HG03457 (cell line): ENCODE results near the gene TAF4B.

Experiments
- ATAC-seq: cut with Tn5 transposase; IDR thresholded peaks from one replicate; pipeline ENCODE4 v1.9.1; 2021; ENCODE audit warnings: moderate number of reproducible peaks; ENCODE audit not compliant: unreplicated experiment

Gene TAF4B

DNA sequence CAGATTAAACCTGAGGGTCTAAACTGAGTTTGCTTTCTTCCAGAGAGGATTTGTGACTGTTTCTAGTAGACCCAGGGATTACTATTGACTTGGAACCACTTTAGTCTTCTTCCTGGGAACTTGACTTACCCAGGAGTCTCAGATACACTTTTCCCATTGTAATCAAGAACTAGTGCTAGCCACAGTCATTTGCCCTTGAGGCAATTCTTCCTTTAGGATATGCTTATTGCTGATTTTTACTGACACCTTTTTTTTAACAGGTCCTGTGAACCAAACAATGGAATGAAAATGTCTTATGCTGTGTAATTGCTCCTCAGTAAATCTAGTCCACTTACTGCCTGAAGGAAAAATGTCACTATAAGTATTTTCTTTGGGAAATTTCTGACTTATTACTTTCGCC, 78.3 kb downstream of the TAF4B start:
- no peak for ATAC-seq

DNA sequence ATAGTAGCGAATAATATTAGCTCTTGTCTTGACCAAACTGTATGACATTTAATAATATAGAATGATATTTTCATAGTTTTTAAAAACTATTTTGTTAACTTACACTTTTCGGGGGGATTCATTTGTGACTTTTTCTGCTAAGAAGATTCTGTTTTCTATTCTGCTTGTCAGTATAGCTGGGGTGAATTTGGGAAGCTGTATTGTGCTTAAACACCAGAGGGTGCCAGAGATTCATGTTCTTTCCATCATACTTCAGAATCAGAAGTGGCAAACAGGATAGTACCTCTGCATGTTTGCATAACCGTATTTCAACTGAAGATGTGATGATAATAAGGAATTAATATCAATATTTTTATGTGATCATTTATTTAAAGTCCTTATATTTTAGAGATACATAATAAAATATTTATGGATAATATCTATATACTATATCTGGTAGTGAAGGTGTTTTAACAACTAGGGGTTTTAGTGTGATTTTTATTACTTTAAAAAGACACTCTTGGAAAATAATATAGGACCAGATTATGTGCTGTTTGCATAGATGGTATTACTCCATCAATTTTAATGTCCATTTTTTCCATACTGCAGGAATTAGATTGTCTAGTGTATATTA, 81.0 kb downstream of the TAF4B start:
- ATAC-seq = peak; percentile 77

- no peak for ATAC-seq
Measured at GRCh38 chr18:26309281-26309680, 83.0 kb downstream of the TAF4B start.

- ATAC-seq = no peak
Measured at GRCh38 chr18:26312199-26312598, 86.0 kb downstream of the TAF4B start.

DNA sequence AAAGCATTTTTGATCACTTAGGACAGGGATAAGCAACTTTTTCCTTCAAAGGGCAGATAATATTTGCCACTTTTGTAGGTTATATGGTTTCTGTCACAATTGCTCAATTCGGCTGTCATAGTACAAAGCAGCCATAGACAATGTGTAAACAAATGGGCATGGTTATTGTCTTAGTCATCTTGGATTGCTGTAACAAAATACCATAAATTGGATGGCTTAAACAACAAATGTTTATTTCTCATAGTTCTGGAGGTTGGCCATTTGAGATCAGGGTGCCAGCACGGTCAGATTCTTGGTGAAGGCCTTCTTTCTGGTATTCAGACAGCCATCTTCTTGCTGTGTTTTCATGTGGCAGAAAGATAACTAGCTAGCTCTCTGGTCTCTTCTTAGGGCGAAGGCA, 91.2 kb downstream of the TAF4B start:
- ATAC-seq = no peak

DNA sequence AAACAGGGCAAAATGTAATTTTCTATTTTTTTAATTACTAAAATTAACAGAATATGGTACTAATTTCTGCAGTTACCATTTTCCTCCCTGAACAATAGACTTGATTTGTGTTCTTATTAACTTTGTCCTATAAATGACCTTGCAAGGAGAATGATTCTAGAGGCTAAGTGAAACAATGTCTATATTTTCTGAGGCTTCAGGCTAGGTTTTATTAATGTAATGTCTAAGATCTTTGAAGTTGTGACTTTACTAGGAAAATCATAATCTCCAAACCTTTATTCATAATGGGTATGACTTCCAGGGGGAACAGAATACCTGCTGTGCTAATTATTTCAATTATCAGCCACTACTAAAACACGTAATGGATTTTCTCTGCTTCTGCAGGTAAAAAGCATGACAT, 94.4 kb downstream of the TAF4B start:
- ATAC-seq = no peak

GRCh38 chr18:26322890-26323653, 96.8 kb downstream of the TAF4B start:
- no peak for ATAC-seq

- ATAC-seq = no peak
Measured at GRCh38 chr18:26325771-26326170, 99.5 kb downstream of the TAF4B start.

DNA sequence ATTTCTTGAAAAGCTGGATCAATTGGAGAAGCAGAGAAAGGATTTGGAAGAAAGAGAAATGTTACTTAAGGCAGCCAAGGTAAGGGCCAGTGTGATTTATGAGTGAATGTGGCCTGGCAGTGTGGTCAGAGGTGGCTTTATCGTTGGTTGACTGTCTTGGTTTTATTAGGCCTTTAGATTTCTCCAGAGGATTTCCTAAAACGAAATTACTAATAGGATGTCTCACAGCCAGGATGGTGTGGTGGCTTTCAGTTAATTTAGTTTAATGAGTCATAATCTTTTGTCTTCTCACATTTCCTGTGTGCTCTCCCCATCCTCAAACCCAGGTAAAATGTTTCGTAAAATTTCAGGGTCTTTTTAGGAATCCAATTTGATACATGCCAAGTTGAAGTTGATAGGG, 100.8 kb downstream of the TAF4B start:
- no peak for ATAC-seq

DNA sequence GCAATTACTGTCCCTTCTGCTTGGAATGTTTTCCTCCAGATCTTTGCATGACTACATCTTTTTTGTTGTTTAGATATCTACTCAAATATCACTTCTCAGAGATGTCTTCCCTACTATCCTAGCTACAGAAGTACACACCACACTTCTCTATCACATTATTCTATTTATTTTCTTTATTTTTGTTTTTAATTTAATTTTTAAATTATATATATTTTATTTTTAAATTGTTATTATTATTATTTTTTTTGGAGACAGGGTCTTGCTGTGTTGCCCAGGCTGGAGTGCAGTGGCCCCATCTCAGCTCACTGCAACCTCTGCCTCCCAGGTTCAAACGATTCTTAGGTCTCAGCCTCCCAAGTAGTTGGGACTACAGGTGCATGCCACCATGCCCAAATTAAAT, 106.7 kb downstream of the TAF4B start:
- ATAC-seq = no peak

GRCh38 chr18:26335156-26335555, 108.9 kb downstream of the TAF4B start:
- ATAC-seq = no peak

DNA sequence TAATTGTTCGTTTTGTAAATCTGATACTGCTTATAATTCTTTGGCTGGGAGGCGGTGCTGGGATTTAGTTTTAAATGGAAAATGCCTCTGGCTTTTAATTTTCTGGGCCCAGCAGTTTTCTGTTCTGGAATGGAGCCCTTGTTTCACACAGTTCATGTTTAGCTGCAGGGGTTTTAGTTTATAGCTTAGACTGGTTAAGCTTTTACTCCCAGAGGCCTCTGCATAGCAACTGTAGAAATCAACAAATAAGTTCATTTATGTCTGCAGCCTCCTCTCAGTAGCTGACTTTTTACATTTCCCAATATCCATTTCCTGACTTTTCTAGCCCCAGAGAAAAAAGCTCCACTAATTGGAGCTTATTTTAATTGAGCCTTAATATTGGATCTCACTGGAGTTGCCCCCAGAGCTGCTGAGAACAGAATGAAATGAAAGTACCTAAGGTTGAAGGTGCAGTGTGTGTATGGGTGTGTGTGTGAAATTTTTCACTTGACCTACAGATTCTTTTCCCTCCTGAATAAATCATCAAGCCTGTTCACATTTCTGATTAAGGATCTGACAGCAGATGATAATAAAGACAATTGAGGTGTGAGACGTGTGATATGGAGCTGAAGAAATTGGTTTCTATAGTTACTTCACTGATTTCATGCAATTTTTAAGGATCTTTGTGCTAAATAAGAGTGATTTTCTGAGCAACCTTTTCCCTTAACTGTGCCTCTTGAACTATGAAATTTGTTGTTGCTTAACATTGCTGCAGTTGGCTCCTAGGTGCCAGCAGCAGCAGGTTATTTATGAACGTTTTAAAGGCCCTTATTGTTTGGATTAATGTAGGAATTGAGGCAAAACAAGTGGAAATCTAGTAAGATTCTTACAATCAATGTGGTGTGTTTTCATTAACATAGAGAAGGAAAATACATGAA, 109.6 kb downstream of the TAF4B start:
- no peak for ATAC-seq

- no peak for ATAC-seq
Measured at GRCh38 chr18:26336572-26336971, 110.3 kb downstream of the TAF4B start.

- no peak for ATAC-seq
Measured at GRCh38 chr18:26342646-26343045, 116.4 kb downstream of the TAF4B start.

GRCh38 chr18:26350961-26351360, 124.7 kb downstream of the TAF4B start:
- ATAC-seq = no peak

DNA sequence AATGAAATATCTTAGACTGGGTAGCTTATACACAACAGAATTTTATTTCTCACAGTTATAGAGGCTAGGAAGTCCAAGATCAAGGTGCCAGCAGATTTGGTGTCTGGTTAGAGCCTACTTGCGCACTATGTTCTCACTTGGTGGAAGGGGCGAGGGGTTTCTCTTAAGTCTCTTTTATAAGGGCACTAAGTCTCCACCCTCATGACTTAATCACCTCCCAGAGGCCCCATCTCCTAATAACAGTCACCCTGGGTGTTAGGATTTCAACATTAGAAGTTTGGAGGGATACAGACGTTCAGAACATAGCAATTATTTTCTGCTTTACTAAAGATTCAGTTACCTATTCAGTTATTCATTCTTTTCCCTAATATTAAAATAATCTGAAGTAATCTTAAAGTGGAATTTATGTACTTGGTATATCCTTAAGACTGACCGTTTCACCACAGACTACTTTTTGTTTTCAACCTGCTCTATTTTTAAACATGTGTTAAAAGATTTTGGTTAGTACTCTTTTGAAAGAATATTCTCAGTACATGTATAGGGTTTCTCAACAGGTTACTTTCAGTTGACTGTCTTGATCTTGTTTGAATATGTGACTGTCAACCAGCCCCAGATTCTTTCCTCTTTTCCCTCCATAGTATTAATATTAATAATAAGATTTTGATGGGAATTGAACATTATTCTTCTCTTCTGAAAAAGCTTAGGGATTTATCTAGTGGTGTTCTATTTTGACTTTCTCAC, 130.0 kb downstream of the TAF4B start:
- no peak for ATAC-seq

DNA sequence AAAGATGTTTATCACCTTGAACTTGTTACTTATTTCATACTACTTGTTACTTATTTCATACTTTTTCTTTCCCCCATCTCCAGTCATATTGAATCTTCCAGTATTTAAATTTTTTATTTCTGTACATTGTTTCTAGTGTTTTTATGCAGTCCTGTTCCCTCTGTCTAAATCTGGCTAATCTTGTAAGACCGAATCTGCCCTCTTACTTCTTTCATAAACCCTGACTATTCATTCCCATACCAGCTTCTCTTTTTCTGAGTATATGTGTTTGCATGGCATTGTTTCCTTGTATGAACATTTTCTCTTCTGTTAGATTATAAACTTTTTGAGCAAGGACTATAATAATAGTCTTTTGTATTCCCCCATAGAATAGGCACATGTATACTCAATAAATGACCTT, 131.7 kb downstream of the TAF4B start:
- ATAC-seq = no peak

- no peak for ATAC-seq
Measured at GRCh38 chr18:26362021-26362420, 135.8 kb downstream of the TAF4B start.

DNA sequence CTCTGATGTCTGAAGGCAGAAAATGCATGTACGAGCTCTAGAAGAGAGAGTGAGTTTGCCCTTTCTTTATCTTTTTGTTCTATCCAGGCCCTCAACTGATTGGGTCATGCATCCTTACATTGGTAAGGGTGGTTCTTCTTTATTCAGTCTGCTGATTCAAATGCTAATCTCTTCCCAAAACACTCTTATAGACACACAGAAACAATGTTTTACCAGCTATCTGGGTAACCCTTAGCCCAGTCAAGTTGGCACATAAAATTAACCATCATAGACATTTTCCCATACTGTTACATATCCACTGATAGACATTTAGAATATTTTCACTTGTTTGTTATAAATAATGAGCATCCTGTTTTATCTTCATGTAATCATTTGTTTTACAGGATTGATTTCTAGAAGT, 141.2 kb downstream of the TAF4B start:
- ATAC-seq = no peak

DNA sequence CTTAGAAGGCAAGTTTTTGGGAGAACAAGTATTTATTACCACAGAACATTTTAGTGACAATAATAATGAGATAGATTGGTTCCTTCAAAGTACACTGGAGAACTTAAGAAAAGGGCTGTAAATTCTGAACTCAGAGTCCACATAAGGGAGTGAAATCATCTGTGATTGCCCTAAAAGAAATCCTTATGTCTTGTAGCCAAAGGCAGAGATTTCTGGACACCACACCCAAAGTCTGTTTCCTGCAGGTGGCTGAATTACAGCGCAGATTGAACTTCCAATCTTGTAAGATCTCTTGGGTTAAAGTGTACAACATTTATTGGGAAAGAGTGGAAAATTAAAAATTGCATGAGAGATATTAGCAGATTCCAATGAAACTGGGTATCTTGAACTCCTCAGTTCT, 143.8 kb downstream of the TAF4B start:
- no peak for ATAC-seq

- ATAC-seq = no peak
Measured at GRCh38 chr18:26376105-26376504, 149.9 kb downstream of the TAF4B start.
